ENCODE results near the gene SERPINA4.

DNA sequence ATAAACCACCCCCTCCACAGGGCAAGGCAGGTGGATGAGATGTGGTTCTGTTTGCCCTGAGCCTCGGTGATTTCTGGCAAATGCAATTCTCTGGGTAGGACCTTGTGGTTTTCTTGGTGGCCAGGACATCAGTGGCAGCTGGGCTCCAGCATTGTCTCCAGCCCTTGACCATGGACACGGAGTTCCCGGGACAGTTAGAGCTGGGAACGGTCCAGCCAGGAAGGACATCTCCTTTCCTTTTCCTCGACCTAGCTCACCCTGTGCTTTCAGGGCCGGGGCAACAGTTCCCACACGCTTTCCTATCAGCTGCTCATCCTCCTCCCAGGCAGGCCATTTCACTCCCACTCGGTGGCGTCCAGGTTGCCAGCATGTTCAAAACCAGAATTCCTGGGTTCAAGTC lies 9.2 kb downstream of the SERPINA4 start:
- TF ChIP-seq, protein P1, sequence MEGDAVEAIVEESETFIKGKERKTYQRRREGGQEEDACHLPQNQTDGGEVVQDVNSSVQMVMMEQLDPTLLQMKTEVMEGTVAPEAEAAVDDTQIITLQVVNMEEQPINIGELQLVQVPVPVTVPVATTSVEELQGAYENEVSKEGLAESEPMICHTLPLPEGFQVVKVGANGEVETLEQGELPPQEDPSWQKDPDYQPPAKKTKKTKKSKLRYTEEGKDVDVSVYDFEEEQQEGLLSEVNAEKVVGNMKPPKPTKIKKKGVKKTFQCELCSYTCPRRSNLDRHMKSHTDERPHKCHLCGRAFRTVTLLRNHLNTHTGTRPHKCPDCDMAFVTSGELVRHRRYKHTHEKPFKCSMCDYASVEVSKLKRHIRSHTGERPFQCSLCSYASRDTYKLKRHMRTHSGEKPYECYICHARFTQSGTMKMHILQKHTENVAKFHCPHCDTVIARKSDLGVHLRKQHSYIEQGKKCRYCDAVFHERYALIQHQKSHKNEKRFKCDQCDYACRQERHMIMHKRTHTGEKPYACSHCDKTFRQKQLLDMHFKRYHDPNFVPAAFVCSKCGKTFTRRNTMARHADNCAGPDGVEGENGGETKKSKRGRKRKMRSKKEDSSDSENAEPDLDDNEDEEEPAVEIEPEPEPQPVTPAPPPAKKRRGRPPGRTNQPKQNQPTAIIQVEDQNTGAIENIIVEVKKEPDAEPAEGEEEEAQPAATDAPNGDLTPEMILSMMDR (IDR thresholded peaks at IDR 0.05), result no peak
- no peak for TF ChIP-seq POLR2A (IDR thresholded peaks at IDR 0.05)
